HL-60 (cell line): ENCODE results near the gene ZRANB3.

Experiments
- CTCF ChIP-seq: IDR thresholded peaks from one replicate; pipeline ENCODE4 v1.5.1; 2011; ENCODE audit warnings: low read length, control low read depth, inconsistent platforms; ENCODE audit not compliant: insufficient read depth
- POLR2AphosphoS5 ChIP-seq: IDR thresholded peaks from 2 replicates; pipeline ENCODE4 v1.6.1; 2012; ENCODE audit warnings: low read depth
- SPI1 ChIP-seq: IDR thresholded peaks from 2 replicates; pipeline ENCODE4 v1.6.1; 2012; ENCODE audit warnings: low read depth, mild to moderate bottlenecking, borderline replicate concordance

GRCh38 chr2:135093193-135093592 lies 437.8 kb downstream of the ZRANB3 start:
- no peak for TF ChIP-seq CTCF
- TF ChIP-seq SPI1, result no peak
- no peak for TF ChIP-seq POLR2AphosphoS5
